GM11168 (cell line): ENCODE measurements around the gene HIF3A.
"Not testable (repeated sequence)": the region's sequence is repeated elsewhere in the genome, so short reads cannot be mapped to it uniquely, and the experiment has no call there.

Experiments used
- in situ Hi-C: fragments of 300-500 bp; cut with MboI; formaldehyde crosslinking; loops from one replicate; pipeline ENCODE4 v1.12.0; 2022; ENCODE audit warnings: low sequenced_read_pairs; ENCODE audit not compliant: unreplicated experiment

Gene HIF3A

DNA sequence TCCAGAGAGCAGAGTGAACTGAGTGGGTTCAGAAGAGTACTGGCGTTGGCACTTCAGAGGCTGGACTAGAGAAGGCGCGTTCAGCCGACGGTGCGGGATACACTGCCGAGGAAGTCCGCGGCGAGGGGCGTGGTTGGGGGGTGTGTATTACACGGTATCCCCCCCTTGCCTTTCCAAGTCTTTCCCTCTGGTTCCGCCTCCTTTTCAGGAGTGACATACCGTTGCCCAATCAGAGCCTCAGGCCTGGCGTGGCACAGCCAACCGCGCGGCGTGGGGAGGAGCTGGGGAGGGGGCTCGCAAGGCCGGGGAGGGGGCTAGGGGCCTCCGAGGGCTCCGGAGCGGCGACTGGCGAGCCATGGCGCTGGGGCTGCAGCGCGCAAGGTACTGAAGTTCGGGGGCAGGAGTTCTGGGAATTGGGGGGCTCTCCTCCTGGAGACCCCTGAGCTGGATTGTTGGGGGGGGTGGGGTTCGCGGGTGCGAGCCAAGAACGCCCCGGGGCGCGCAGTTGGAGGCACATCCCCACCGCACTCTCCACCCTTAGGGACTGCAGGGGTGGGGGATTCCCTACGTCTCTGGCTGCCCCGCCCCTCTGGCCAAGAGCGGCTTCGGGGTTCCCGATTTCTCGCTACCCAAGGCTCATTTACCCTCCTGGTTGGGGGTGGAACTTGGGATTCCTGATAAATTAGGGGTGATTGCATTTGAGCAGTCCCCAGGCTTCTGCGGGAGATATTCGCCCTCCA is at the start of gene HIF3A:
Gene HIF3A, plus strand, starts transcription at position 321 of the 740 bp plus-strand sequence. Its CDS starts 35 bp downstream, at position 356.
- in situ Hi-C loops, result no loop called here

DNA sequence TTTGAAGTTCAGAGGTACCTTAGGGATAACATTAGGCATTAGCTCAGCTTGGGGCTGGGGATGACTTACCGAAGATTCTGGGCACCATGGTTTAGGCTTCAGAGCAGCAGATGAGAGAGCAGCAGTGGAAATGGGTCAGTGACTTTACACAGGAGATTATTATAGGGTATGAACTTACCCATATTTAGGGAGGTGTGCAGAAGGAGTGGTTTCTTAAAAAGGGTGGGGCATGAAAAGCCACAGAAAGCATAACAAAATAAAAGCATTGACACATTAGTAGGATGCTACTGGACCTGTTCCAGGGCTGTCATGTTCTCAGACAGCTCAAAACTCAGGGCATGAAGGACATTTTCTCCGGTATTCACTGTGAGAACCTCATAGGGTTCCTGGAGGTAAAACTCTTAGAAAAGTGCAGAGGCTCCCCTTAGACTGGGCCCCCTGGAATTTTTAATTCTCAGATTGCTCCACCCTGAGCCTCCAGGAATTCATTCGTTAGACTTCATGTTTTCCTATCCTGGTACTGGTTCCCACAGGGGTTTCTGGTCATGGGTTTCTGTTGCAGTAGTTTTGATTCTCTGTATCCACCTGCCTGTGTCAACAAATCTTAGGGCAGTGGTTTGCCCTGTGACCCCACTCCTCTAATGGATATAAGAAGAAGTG is 46.6 kb upstream of the HIF3A start:
- in situ Hi-C loops, result no loop called here

DNA sequence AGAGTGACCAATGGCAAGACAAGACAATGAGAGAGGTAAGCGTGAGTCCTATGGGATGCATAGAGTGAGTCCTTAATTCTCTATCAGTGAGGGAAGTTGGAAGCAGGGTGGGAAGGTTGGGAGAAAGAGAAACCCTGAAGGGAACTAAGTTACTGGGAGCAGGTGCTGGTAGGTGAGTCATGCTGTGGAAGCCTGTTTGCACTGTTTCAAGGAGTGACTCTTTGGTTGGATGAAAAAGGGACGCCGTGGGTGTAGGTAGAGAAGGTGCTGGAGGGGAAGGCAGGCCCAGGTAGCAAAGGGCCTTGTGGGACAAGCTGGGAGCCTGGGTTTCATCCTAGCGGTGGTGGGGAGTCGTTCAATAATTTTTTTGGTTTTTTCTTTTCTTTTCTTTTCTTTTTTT is 45.4 kb upstream of the HIF3A start:
- in situ Hi-C loops, result no loop called here

DNA sequence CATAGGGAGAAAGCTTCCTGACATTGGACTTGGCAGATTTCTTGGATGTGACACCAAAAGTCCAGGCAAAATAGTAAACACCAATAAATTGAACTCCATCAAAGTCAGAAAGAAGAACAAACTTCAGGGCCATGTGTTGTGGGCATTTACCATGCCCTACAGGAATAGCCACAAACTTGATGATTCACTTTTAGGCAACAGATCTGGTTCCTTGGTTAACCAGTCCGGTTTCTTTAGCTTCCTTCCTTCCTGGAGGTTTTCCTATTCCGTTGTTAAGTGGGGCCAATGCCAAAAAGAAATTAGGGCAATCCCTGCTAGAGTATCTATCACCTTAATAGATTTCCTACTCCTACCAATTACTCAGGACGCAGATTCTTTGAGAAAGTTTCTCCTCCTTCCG is 42.1 kb upstream of the HIF3A start:
- in situ Hi-C loops, result no loop called here

DNA sequence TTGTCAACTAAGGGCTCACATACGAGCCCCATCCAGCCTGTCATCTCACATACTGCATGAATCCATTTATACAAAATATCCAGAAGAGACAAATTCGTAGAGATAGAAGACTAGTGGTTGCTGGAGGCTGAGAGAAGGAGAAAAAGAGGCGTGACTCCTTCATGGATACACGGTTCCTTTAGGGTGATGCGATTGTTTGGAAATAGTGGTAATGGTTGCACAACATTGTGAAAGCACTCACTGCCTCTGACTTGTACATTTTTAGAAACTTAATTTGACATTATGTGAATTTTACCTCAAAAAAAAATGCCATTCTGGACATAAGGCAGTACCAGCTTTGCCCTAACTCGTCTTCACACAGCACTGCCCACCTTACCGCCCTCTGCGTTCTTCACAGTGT is 40.0 kb upstream of the HIF3A start:
- in situ Hi-C loops, result no loop called here

DNA sequence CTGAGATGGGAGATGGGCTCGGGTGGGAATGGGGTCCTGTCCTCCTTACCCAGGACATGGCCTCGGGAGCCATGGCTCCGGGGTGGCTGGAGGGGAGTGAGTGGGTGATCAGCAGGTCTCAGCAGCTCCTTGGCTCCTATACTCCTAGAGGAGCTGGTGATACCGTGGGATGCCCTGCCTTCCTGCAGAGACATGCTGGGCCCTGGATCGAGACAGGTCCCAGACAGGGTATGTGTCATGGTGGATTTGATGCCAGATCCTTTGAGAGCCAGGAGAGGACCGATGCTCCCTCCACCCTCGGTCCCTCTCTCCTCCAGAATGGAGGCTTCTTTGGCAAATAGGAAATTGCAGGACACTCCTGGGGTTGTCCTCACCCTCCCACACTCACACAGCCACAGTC is 35.3 kb upstream of the HIF3A start:
- in situ Hi-C loops, result loop anchor here (5.0 to 10.0 kb wide), 2 partner anchors 177 to 234 kb away; no protein-coding TSS in a partner anchor

DNA sequence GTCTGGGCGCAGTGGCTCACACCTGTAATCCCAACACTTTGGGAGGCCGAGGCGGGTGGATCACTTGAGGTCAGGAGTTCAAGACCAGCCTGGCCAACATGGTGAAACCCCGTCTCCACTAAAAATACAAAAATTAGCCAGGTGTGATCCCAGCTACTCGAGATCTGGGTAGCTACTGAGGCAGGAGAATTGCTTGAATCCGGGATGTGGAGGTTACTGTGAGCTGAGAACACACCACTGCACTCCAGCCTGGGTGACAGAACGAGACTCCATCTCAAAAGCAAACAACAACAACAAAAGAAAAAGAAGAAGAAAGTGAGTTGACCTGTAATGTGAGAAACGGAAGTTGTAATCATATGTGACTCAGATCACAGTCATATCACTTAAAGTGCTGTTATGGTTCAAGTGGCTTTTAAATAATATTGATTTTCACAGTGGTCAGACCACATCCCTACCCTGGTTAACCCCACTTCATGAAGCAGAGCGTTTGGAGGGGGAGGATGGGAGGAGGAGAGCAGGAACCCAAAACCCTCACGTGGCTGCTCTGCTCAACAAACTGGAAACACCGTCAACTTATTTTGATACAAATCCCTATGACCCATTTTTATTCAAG is 34.1 kb upstream of the HIF3A start:
- in situ Hi-C loops, result loop anchor here (5.0 to 10.0 kb wide), 2 partner anchors 178 to 235 kb away; no protein-coding TSS in a partner anchor

DNA sequence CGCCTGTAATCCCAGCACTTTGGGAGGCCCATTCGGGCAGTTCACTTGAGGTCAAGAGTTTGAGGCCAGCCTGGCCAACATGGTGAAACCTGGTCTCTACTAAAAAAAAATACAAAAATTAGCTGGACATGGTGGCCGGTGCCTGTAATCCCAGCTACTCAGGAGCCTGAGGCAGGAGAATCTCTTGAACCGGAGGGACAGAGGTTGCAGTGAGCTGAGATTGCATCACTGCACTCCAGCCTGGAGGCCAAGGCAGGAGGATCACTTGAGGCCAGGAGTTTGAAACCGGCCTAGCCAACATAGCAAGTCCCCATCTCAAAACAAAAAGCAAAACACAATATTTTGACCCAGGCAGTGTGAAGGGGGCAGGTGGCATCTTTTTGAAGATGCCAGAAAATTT is 32.0 kb upstream of the HIF3A start:
- in situ Hi-C loops, result loop anchor here (5.0 to 10.0 kb wide), 2 partner anchors 180 to 238 kb away; no protein-coding TSS in a partner anchor

DNA sequence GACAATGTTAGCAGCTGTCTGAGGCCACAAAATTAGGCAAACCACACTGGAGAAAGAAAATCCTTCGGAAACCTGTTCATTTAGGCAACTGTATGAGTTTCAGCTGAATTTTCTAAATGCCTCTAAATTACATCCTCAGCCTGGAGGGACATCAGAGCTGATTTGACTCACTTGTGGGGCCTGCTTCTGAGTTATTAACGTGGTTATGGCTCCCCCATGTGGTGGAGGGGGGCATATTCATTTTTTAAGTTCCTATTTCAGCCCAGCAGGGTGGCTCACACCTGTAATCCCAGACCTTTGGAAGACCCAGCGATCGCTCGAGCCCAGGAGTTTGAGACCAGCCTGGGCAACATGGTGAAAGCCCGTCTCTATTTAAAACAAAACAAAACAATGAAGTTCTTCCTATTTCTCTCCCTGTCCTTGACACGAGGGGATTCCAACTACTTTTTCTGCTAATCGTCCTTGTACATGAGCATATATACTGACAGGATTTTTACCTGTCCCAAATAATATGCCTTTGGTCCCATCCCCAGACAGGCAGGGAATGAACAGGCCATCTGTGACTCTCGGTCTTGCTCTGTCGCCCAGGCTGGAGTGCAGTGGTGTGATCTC is 31.5 kb upstream of the HIF3A start:
- in situ Hi-C loops, result loop anchor here (10.0 kb wide), 1 partner anchor 181 kb away; no protein-coding TSS in a partner anchor

DNA sequence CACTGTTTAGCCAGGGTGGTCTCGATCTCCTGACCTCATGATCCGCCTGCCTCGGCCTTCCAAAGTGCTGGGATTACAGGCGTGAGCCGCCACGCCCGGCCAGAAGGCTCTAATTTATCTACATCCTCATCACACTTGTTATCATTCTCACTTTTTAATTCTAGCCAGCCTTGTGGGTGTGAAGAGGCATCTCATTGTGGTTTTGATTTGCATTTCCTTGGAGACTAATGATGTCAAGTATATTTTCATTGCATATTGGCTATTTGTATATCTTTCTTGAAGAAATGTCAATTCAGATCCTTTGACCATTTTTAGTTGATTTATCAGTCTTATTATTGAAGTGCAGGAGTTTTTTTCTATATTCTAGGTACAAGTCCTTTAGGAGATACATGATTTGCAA is 27.7 kb upstream of the HIF3A start:
- in situ Hi-C loops, result loop anchor here (10.0 kb wide), 1 partner anchor 184 kb away; no protein-coding TSS in a partner anchor

DNA sequence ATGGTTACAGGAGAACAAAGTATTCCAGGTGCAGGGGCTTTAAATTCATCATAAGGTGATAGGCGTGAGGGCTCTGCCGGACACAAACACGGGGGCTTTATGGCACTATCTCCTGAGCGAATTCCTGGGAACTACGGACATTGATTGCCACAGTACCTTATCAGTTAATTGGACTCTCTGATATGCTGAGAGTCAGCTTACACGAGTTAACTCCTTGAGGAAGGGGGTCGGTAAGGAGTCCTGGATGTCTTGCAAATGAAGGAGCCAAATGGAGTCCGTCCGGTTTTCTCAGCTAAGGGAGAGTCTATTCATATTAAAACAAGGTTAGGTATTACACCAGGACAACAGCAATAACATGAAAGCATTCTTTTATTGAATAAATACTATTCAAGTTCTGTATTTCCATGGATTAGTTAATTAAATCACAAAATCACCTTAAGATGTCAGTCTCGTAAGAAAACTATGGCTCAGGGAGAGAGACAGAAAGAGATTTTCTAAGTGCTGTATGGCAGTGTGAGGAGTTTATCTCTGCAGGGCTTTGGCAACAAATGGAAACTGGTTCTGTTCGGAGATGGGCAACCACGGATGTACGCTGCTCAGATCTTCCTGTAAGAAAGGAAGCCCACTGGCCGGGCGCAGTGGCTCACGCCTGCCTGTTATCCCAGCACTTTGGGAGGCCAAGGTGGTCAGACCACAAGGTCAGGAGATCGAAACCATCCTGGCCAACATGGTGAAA is 26.2 kb upstream of the HIF3A start:
- in situ Hi-C loops, result no loop called here

DNA sequence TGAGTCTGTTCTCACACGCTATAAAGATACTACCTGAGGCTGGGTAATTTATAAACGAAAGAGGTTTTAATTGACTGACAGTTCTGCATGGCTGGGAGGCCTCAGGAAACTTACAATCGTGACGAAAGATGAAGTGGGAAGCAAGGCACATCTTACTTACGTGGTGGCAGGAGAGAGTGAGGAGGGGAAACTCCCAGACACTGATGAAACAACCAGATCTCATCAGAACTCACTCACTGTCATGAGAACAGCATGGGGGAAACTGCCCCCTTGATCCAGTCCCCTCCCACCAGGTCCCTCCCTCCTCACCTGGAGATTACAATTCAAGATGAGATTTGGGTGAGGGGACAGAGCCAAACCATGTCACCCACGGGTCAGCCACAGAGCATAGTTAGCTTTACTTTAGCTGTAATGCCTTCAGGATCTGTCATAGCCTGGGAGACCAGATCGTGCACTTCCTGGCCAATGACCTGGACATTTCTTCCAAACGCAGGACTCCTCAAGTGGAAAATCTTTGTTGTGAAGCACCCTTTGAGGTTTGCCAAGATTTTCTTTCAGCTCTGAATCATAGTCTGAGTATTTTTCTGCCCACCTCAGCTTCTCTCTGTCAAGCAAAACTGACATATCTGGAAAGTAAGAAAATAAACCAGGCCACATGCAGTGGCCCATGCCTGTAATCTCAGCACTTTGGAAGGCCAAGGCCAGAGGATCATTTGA is 25.2 kb upstream of the HIF3A start:
- in situ Hi-C loops, result no loop called here

DNA sequence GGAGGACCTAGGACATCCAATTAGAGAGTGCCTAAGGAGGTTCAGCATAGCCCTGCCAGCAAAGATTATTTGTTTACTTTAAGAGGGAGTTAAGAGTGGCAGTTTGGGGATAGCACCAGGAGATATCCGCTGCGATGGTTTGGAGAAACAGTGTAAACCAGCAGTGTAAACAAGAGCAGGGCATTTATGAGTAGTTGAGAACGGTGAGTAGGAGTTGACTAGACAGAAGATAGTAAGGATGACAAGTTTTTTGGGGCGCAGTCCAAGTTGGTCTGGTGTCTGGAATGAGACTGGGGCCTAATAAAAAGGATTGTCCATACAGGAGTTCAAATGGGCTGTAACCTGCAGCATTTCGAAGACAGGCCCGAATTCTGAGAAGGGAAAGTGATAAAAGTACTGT is 22.9 kb upstream of the HIF3A start:
- in situ Hi-C loops, result not testable (repeated sequence)

DNA sequence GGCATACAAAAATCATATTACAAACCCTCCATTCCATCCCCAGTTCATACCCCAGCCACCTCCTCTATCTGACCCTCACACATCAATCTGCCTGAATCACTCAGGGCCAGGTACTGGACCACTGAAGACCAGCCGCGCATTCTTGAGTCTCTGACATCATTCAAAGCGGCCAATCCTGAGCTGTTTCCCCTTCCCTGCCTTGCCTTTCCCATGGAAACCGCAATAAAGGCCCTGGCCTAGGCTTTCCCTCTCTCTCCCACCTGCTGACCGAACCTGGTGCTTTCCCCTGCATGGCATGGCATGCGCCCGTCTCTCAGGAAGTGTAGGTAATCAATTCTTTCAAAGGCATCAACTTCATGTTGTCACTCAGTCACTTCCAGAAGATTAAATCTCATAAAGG is 17.7 kb upstream of the HIF3A start:
- in situ Hi-C loops, result no loop called here

DNA sequence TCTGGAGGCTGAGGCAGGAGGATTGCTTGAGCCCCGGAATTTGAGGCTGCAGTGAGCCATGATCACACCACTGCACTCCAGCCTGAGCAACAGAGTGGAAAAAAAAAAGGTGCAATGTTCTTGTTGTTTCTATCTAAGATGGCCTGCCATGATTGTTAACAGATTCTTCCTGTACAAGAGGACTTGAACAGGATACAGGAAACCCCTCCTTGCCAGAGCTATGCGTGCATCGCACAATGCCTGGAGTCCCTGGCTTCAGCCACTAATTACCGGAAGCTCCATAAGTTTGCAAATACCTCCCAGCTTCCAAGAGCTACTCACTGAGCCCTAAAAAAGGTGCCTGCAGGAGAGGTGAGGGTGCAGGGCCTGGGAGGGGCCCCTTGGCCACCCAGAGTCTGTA is 13.1 kb upstream of the HIF3A start:
- in situ Hi-C loops, result no loop called here

DNA sequence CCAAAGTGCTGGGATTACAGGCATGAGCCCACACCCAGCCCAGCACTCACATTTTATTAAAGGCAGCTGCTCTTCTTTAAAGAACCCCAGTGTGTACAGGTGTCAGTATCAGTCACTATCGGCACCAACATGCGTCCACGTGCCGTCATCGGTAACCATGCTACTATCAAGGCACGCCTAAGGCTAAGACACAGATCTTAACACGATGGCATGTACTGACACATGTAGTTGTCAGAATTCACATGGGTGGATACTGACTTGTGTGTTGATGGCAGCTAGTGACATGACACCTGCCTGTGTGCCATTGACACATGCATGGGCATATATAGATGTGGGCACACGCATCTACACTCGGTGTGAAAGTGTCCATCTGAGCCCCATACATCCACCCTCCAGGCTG is 12.2 kb upstream of the HIF3A start:
- in situ Hi-C loops, result no loop called here

DNA sequence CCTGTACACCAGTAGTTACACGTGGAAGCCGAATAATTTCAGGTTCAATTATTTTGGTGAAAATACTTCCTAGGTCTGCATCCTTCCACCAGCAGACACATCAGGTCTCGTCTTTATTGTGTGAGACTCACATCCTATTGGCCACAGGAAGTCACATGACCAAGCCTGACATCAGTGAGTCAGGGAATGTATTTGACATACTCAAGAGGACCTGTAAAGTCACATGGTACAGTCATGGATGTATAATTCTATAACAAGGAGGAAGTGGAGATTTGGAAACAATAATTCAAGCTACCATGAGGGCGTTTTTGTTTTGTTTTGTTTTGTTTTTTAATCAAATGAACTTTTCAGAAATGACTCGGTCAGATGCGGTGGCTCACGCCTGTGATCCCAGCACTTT is 9.3 kb upstream of the HIF3A start:
- in situ Hi-C loops, result no loop called here

DNA sequence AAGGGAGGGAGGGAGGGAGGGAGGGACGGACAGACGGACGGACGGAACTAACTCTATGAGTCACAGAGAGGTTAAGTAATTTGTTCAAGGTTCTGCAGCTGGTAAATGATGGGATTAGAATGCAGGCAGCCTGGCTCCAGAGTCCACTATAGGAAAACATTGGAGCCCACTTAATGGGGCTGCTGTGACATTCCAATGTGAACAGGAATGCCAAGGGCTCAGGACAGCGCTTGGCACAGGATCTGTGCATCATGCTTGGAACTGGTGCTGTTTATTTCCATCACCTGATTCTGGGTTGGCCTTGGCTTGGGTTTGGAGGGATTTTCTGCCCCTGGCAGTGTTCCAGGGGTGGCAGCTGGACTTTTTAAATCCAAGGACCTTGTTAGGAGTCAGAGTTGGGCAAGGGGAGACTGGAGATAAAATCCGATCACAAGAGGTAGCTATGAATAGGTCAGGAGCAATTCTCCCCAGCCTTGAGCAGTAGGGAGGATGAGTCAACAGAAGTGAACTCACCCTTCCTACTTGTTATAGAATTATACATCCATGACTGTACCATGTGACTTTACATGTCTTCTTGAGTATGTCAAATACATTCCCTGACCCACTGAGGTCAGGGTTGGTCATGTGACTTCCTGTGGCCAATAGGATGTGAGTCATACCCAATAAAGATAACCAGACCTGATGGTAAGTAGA is 7.8 kb upstream of the HIF3A start:
- in situ Hi-C loops, result no loop called here
